ENCODE results near the gene SELENOM.

DNA sequence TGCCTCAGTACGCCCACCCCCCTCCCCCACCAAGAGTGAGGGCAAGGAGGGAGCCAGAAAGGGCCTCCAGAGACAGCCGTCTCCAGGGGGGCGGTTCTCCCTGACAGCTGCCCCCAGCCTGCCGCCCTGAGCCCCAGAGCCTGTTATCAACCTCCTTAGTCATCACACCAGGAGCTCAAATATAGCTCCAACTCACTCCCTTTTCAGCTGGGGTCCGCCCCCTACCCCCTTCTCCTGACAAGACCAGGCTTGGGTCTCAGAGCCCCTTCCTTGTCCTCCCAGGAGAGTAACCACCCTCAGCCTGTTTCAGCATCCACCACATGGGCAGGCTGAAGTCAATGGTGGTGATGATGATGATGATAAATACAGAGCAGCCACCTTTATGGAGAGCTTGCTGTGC is 12.9 kb upstream of the SELENOM start:
- TF ChIP-seq, protein P1, sequence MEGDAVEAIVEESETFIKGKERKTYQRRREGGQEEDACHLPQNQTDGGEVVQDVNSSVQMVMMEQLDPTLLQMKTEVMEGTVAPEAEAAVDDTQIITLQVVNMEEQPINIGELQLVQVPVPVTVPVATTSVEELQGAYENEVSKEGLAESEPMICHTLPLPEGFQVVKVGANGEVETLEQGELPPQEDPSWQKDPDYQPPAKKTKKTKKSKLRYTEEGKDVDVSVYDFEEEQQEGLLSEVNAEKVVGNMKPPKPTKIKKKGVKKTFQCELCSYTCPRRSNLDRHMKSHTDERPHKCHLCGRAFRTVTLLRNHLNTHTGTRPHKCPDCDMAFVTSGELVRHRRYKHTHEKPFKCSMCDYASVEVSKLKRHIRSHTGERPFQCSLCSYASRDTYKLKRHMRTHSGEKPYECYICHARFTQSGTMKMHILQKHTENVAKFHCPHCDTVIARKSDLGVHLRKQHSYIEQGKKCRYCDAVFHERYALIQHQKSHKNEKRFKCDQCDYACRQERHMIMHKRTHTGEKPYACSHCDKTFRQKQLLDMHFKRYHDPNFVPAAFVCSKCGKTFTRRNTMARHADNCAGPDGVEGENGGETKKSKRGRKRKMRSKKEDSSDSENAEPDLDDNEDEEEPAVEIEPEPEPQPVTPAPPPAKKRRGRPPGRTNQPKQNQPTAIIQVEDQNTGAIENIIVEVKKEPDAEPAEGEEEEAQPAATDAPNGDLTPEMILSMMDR (IDR thresholded peaks at IDR 0.05), result no peak
- no peak for TF ChIP-seq EZH2 (IDR thresholded peaks at IDR 0.05; ENCODE audit: borderline replicate concordance, insufficient read depth, low read depth, low read length, poor library complexity, severe bottlenecking)
